ENCODE data around the gene ATXN7L3.

Gene ATXN7L3

GRCh38 chr17:44221084-44221861, 21.6 kb upstream of the ATXN7L3 start:
- TF ChIP-seq, protein P1, sequence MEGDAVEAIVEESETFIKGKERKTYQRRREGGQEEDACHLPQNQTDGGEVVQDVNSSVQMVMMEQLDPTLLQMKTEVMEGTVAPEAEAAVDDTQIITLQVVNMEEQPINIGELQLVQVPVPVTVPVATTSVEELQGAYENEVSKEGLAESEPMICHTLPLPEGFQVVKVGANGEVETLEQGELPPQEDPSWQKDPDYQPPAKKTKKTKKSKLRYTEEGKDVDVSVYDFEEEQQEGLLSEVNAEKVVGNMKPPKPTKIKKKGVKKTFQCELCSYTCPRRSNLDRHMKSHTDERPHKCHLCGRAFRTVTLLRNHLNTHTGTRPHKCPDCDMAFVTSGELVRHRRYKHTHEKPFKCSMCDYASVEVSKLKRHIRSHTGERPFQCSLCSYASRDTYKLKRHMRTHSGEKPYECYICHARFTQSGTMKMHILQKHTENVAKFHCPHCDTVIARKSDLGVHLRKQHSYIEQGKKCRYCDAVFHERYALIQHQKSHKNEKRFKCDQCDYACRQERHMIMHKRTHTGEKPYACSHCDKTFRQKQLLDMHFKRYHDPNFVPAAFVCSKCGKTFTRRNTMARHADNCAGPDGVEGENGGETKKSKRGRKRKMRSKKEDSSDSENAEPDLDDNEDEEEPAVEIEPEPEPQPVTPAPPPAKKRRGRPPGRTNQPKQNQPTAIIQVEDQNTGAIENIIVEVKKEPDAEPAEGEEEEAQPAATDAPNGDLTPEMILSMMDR (IDR thresholded peaks at IDR 0.05; ENCODE audit: insufficient read depth, missing control alignments), result no peak
- DNase-seq (ENCODE audit: insufficient read length, low spot score), result no peak
- no peak for FAIRE-seq

DNA sequence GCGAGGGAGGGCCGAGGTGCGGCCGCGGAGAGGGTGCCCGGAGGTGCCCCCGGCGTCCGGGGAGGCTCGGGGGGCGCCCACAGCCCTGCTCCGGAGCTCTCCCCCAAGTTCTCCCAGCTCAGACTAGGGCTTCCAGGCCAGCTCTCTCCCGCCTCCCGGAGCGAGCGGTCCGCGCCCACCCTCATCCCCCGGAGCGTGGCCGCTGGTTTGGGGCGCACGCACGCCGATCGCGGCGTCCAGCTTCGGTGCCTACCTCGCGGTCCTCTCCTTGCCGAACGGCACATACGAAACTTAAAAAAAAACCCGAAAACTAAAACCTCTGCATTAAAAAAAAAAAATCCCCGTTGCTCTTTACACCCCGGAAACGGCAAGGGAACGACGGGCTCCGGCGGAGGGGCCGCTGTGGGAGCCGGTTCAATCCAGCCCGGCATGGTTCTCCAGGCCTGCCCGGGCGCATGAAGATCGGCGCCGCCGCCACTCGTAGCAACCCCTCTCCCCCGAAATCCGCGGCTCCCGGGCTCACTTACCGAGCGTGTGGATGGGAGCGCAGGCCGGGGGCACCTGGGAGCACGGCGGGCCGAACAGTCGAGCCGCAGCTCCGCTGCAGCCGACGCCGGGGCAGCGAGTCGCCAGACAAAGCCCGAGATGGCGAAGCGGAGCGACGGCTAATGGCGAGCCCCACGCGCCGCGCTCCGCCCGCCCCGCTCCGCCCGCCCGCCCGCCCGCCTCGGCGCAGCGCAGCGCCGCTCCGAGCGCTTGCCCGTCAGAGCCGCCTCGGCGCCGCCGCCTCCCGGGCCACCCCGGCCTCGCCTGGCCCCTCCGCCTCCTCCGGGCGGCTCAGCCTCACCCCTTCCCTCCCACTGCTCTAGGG, 20.8 kb upstream of the ATXN7L3 start:
- FAIRE-seq, result no peak
- TF ChIP-seq, protein P1 (IDR thresholded peaks at IDR 0.05; ENCODE audit: insufficient read depth, missing control alignments), result no peak
- DNase-seq (ENCODE audit: insufficient read length, low spot score), result no peak

- FAIRE-seq (no peak), DNase-seq (ENCODE audit: insufficient read length, low spot score) (no peak)
- TF ChIP-seq, protein P1 (IDR thresholded peaks at IDR 0.05; ENCODE audit: insufficient read depth, missing control alignments), result no peak
Observed at GRCh38 chr17:44219616-44220212, 20.0 kb upstream of the ATXN7L3 start, which contains the start of gene UBTF. UBTF (minus strand) TSS chr17:44219675; CDS start chr17:44218229, 1,446 bp downstream.

DNA sequence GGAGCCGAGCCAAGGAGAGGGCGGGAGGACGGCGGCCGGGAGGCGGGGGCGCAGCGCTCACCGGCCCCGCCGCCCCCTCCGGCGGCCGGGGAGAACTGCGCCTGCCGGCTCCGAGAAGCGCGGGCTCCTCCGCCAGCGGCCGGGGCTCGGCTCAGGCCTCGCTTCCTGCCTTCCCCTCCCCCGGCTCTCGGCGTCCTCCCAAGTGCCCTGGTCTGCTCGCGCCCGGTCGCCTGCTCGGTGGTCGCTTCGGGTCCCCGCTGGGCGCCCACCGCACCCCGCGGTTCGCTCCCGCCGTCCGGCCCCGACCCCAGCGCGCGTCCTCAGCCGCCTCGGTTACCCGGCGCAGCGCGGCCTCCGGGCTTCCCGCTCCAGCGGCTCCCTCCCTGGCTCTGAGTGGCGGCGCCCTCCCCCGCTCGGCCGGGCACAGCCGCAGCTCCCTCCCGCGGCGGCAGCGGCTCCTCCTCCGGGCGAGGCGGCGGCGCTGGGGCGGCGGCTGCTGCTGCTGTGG, 19.5 kb upstream of the ATXN7L3 start:
- FAIRE-seq (no peak), DNase-seq (ENCODE audit: insufficient read length, low spot score) (no peak)
- TF ChIP-seq, protein P1 (IDR thresholded peaks at IDR 0.05; ENCODE audit: insufficient read depth, missing control alignments), result peak; percentile 18

DNA sequence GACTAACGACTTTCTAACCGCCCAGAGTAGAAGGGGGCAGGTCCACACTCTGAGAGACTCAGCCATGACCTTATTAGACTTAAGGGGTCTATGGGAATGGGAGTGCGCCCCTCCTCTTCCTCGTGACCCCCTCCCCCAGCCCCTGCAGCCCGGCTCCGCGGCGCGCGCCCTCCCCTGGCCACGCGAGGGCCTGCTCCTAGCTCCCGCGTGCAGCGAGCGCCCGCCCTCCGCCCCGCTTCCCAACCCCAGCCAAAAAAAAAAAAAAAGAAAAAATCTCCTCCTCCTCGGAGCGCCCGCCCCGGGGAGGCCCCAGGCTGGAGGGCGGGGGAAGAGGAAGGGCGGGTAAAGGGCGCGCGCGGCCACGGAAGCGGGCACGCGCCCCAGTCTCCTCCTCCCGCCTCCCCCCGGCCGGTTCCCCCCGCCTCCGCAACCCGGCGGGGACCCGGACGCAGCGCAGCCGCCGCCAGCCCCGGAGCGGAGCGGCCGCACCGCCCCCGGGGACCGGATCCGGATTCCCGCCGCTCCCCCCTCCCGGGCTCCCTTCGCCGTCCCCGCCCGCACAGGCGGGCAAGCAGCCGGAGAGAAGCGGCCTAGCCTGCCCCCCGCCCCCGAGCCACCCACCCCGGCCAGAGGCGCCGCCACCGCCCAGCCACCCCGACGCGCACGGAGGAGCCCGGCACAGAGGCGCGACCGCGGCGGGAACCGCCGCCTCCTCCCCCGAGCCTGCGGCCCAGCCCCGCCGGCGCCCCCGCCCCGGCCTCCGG, 18.8 kb upstream of the ATXN7L3 start:
- FAIRE-seq (no peak), DNase-seq (ENCODE audit: insufficient read length, low spot score) (peak; percentile 73)
- TF ChIP-seq, protein P1 (IDR thresholded peaks at IDR 0.05; ENCODE audit: insufficient read depth, missing control alignments), result peak; percentile 59

GRCh38 chr17:44217738-44218343, 18.2 kb upstream of the ATXN7L3 start:
- FAIRE-seq (no peak), DNase-seq (ENCODE audit: insufficient read length, low spot score) (no peak)
- TF ChIP-seq, protein P1 (IDR thresholded peaks at IDR 0.05; ENCODE audit: insufficient read depth, missing control alignments), result no peak
